Measurements from ENCODE around the gene CACNA2D3.

Gene CACNA2D3

GRCh38 chr3:54303517-54304375 lies 181.4 kb downstream of the CACNA2D3 start:
- TF ChIP-seq L3MBTL2 (conservative IDR thresholded peaks at IDR 0.05) = no peak
- no peak for TF ChIP-seq NFRKB (IDR thresholded peaks at IDR 0.05)
- no peak for TF ChIP-seq SUZ12 (IDR thresholded peaks at IDR 0.05)
- TF ChIP-seq SP1 (IDR thresholded peaks at IDR 0.05) = no peak
- TF ChIP-seq ELF4 (IDR thresholded peaks at IDR 0.05) = no peak
- TF ChIP-seq TARDBP (IDR thresholded peaks at IDR 0.05) = no peak
- no peak for TF ChIP-seq PKNOX1 (IDR thresholded peaks at IDR 0.05)
- ChIA-PET POLR2A (no interaction called here), CTCF (no interaction called here)
- no peak for DNase-seq (ENCODE audit: extremely low spot score)

DNA sequence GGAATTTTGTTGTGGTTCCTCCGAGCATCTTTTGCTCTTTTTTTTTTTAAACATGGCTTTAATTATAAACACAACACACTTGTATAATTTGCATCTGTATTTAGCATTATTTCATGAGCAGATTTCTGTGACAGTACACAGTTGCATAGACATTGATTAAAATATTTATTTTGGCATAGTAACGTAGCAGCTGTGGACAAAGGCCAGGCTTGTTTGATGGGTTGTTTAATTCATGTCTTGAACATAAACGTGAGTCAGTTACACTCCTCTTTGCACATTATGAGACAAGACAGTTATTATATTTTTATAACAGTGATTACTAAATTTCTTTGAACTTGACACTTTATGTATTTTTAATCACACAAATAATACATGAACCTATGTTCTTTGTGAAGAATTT lies 182.5 kb downstream of the CACNA2D3 start:
- DNase-seq (ENCODE audit: extremely low spot score) = no peak
- CTCF ChIA-PET = no interaction called here
- POLR2A ChIA-PET = no interaction called here
- TF ChIP-seq FOXK2 (IDR thresholded peaks at IDR 0.05) (no peak), ARNT (IDR thresholded peaks at IDR 0.05) (no peak), LEF1 (IDR thresholded peaks at IDR 0.05; ENCODE audit: borderline replicate concordance) (no peak), NFRKB (IDR thresholded peaks at IDR 0.05) (no peak), ZNF384 (IDR thresholded peaks at IDR 0.05) (no peak), ELF4 (IDR thresholded peaks at IDR 0.05) (no peak), SUZ12 (IDR thresholded peaks at IDR 0.05) (no peak), CTBP1 (IDR thresholded peaks at IDR 0.05; ENCODE audit: borderline replicate concordance) (no peak), PKNOX1 (IDR thresholded peaks at IDR 0.05) (no peak), HDGF (IDR thresholded peaks at IDR 0.05; ENCODE audit: borderline replicate concordance) (no peak), FOXA1 (IDR thresholded peaks at IDR 0.05) (no peak), TARDBP (IDR thresholded peaks at IDR 0.05) (no peak)

GRCh38 chr3:54305409-54306099 lies 183.2 kb downstream of the CACNA2D3 start:
- POLR2A ChIA-PET = no interaction called here
- TF ChIP-seq LEF1 (IDR thresholded peaks at IDR 0.05; ENCODE audit: borderline replicate concordance) (no peak), FOXA1 (IDR thresholded peaks at IDR 0.05) (no peak), BHLHE40 (IDR thresholded peaks at IDR 0.05; ENCODE audit: borderline replicate concordance) (no peak), CTBP1 (IDR thresholded peaks at IDR 0.05; ENCODE audit: borderline replicate concordance) (no peak), ELF4 (IDR thresholded peaks at IDR 0.05) (no peak), L3MBTL2 (conservative IDR thresholded peaks at IDR 0.05) (no peak), TARDBP (IDR thresholded peaks at IDR 0.05) (no peak), ZNF384 (IDR thresholded peaks at IDR 0.05) (no peak), ARNT (IDR thresholded peaks at IDR 0.05) (no peak), FOXM1 (IDR thresholded peaks at IDR 0.05; ENCODE audit: borderline replicate concordance) (no peak), SP1 (IDR thresholded peaks at IDR 0.05) (no peak), PKNOX1 (IDR thresholded peaks at IDR 0.05) (no peak), HDGF (IDR thresholded peaks at IDR 0.05; ENCODE audit: borderline replicate concordance) (no peak), NFRKB (IDR thresholded peaks at IDR 0.05) (no peak), FOXK2 (IDR thresholded peaks at IDR 0.05) (no peak), SUZ12 (IDR thresholded peaks at IDR 0.05) (no peak)
- CTCF ChIA-PET = no interaction called here
- no peak for DNase-seq (ENCODE audit: extremely low spot score)

GRCh38 chr3:54307566-54308180 lies 185.3 kb downstream of the CACNA2D3 start:
- no peak for DNase-seq (ENCODE audit: extremely low spot score)
- TF ChIP-seq PKNOX1 (IDR thresholded peaks at IDR 0.05) (no peak), L3MBTL2 (conservative IDR thresholded peaks at IDR 0.05) (no peak), BHLHE40 (IDR thresholded peaks at IDR 0.05; ENCODE audit: borderline replicate concordance) (no peak), FOXM1 (IDR thresholded peaks at IDR 0.05; ENCODE audit: borderline replicate concordance) (no peak), FOXA1 (IDR thresholded peaks at IDR 0.05) (no peak), ARNT (IDR thresholded peaks at IDR 0.05) (no peak), ELF4 (IDR thresholded peaks at IDR 0.05) (no peak), SUZ12 (IDR thresholded peaks at IDR 0.05) (no peak), CTBP1 (IDR thresholded peaks at IDR 0.05; ENCODE audit: borderline replicate concordance) (no peak), FOXK2 (IDR thresholded peaks at IDR 0.05) (no peak), LEF1 (IDR thresholded peaks at IDR 0.05; ENCODE audit: borderline replicate concordance) (no peak), NFRKB (IDR thresholded peaks at IDR 0.05) (no peak), HDGF (IDR thresholded peaks at IDR 0.05; ENCODE audit: borderline replicate concordance) (no peak), TARDBP (IDR thresholded peaks at IDR 0.05) (no peak), ZNF384 (IDR thresholded peaks at IDR 0.05) (no peak), SP1 (IDR thresholded peaks at IDR 0.05) (no peak)
- CTCF ChIA-PET = interaction anchor here (1.3 kb wide), 1 partner anchor 13 kb away, joined by 4 read pairs; no protein-coding TSS in a partner anchor
- POLR2A ChIA-PET = no interaction called here

DNA sequence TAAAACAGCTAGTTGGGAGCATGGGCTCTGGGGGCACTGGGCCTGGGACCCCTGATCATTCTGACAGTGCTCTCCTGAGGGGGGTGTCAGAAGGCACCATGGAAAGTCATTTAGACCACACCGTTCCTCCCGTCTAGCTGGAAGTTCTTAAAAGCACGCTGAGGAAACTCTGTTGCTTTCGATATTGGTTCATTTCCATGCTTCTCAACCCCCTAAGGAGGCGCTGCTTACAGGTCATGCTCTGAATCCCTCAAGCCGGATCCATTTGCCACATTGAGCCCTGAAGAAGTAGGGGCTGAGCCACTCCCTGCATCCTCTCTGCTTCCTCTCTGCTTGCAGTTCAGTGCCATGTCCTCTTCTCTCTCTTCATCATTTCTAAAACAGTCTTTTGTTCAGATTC lies 187.2 kb downstream of the CACNA2D3 start:
- POLR2A ChIA-PET = interaction anchor here (0.6 kb wide), 1 partner anchor 199 kb away, joined by 3 read pairs; no protein-coding TSS in a partner anchor
- CTCF ChIA-PET = no interaction called here

More for the DNA sequence above, 187.2 kb downstream of the CACNA2D3 start:
- DNase-seq (ENCODE audit: extremely low spot score) = no peak
- TF ChIP-seq SP1 (IDR thresholded peaks at IDR 0.05) = no peak
- no peak for TF ChIP-seq PKNOX1 (IDR thresholded peaks at IDR 0.05)
- no peak for TF ChIP-seq TARDBP (IDR thresholded peaks at IDR 0.05)
- TF ChIP-seq LEF1 (IDR thresholded peaks at IDR 0.05; ENCODE audit: borderline replicate concordance) = no peak
- TF ChIP-seq L3MBTL2 (conservative IDR thresholded peaks at IDR 0.05) = no peak
- no peak for TF ChIP-seq FOXM1 (IDR thresholded peaks at IDR 0.05; ENCODE audit: borderline replicate concordance)
- no peak for TF ChIP-seq FOXK2 (IDR thresholded peaks at IDR 0.05)
- no peak for TF ChIP-seq SUZ12 (IDR thresholded peaks at IDR 0.05)
- no peak for TF ChIP-seq BHLHE40 (IDR thresholded peaks at IDR 0.05; ENCODE audit: borderline replicate concordance)
- no peak for TF ChIP-seq ELF4 (IDR thresholded peaks at IDR 0.05)
- TF ChIP-seq ARNT (IDR thresholded peaks at IDR 0.05) = no peak
- TF ChIP-seq NFRKB (IDR thresholded peaks at IDR 0.05) = no peak
- no peak for TF ChIP-seq FOXA1 (IDR thresholded peaks at IDR 0.05)

Data from HEK293T (cell line).